Astrocyte (in vitro differentiated cells and primary cell): ENCODE measurements around the gene KAT2B.

Experiments
- EZH2 ChIP-seq: IDR thresholded peaks from 2 replicates; pipeline ENCODE4 v1.6.1; 2012; ENCODE audit warnings: mild to moderate bottlenecking, low read length, inconsistent platforms; ENCODE audit not compliant: insufficient read depth
- TF ChIP-seq, protein P1 (sequence below): IDR thresholded peaks from 2 replicates; pipeline ENCODE4 v1.5.1; 2011; ENCODE audit warnings: low read depth, mild to moderate bottlenecking, inconsistent platforms, low read length, moderate library complexity; ENCODE audit not compliant: insufficient read depth

DNA sequence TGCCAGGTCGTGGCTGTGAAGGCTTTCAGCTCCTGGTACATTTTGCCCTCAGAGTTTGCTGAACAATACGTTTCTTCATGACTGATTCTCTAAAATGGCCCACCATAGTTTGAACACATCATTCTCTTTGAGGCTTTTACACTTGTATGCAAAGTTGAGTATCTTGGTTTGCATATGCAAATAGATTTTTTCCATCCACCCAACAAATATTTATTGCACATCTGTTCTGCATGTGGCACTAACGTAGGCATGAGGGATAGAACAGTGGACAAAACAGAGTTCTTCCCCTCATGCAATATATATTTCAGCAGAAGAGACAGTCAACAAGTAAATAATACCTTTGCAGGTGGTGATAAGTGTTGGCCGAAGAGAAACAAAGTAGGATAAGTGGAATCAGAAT lies 55.2 kb downstream of the KAT2B start:
- TF ChIP-seq EZH2: no peak
- TF ChIP-seq, protein P1, sequence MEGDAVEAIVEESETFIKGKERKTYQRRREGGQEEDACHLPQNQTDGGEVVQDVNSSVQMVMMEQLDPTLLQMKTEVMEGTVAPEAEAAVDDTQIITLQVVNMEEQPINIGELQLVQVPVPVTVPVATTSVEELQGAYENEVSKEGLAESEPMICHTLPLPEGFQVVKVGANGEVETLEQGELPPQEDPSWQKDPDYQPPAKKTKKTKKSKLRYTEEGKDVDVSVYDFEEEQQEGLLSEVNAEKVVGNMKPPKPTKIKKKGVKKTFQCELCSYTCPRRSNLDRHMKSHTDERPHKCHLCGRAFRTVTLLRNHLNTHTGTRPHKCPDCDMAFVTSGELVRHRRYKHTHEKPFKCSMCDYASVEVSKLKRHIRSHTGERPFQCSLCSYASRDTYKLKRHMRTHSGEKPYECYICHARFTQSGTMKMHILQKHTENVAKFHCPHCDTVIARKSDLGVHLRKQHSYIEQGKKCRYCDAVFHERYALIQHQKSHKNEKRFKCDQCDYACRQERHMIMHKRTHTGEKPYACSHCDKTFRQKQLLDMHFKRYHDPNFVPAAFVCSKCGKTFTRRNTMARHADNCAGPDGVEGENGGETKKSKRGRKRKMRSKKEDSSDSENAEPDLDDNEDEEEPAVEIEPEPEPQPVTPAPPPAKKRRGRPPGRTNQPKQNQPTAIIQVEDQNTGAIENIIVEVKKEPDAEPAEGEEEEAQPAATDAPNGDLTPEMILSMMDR: no peak
